ENCODE measurements around the gene LRRC45.
A peak's percentile ranks its signal among the peaks of the same experiment; 100 is the strongest.

Gene LRRC45

GRCh38 chr17:82018989-82019689 lies 4.0 kb upstream of the LRRC45 start:
- DNase-seq (ENCODE audit: low read depth in 1 of 2, low spot score in 1 of 2) = no peak

DNA sequence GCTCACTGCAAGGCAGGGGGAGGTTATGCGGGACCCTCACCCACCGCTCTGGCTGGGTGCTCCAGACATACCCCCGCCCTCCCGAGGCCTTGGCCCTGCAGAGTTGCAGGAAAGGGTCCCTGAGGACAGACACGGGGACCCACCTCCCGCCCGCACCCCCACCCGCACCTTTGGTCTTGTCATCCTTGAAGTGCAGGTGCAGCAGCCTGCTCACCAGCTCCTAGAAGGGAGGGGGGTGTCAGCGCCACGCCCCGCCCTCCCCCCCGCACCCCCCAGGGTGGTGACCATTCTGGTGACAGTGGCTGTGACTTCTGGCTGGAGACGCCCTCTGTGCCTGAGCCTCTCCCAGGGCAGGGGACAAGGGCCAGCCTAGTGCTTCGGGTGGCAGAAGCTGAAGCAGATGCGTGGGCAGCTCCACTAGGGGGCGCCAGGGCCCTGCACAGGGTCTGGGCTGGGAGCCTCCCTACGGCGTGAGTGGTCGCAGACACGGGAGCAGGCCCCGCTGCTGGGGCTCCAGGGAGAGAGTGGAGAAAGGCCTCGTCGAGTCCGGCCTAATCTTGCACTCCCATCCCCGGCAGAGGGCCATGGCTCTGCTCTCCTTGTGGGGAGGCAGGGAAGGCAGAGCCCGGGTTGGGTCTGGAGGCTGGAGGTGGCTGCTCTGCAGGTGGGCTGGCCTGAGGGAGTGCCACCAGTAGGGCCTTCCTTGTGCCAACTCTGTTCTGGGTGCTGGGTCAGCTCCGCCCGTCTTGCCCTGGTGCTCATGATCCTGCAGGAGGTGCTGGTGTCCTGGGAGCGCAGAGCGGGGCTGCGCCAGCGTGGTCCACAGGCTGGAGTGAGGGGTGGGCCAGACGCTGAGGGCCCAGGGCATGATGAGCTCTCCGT lies 3.2 kb upstream of the LRRC45 start:
- peak; percentile 30 to 52 for DNase-seq (ENCODE audit: low read depth in 1 of 2, low spot score in 1 of 2)

DNA sequence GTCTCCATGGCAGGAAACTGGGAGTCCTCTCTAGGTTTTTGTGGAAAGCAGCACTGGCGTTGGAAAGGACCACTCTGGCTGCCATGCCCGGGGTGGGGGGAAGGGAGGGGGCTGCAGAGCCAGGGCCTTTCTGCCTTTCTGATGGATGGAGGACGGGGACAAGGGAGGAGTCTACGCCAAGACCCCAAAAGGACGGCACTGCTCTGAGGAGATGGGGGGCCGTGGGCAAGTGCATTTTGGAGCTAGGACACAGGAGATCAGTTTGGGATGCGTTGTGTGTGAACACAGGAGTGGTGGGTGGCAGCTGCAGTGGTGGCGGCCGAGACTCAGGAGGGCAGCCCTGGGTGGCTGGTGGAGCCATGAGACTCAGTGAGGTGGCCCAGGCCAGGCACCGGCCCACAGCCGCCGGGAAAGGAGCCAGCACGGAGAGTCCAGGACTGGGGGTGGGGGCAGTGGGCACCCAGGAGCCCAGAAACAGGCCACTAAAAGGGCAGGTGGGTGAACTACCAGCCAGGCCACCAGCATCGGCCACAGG lies 2.5 kb upstream of the LRRC45 start:
- DNase-seq (ENCODE audit: low read depth in 1 of 2, low spot score in 1 of 2) = no peak

DNA sequence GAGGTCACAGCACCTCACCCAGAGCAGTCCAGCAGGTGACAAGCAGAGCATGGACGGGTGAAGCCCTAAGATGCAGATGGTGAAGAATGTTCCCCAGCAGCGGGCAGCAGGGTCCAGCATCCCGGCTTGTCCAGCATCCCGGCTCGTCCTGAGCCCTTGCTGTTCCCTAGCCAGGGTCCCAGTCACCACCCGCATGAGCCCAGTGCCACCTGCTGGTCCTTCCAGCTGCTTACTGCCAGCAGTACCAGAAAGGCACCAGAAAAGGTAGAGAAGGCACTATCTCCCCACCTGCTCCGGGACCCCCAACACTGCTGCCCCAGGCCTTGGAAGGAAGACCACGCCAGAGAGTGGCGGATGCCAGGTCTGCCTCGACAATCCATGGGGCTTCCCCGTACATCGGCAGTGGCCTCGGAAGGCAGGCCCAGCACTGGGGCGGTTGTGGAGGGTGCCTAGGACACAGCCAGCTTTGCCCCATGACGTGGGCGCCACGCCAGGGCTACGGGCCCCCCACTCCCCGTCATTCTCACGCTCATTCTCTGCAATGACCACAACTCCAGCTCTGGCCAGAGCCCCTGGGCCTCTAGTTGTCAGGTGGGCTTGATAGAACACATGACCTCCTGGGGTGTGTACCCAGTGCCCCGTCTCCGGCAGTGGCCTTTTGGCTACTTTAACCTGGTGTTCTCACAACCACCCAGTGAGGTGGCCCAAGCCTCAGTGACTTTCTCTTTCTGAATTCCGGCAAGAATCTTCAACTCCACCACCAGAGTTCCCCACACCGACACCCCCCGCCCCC lies 1.8 kb upstream of the LRRC45 start:
- peak in 1 of 2 donors; percentile 26 for DNase-seq (ENCODE audit: low read depth in 1 of 2, low spot score in 1 of 2)

GRCh38 chr17:82021900-82022309 lies 1.2 kb upstream of the LRRC45 start:
- no peak for DNase-seq (ENCODE audit: low read depth in 1 of 2, low spot score in 1 of 2)

- DNase-seq (ENCODE audit: low read depth in 1 of 2, low spot score in 1 of 2) = no peak
Measured at GRCh38 chr17:82022310-82022980, 660 bp upstream of the LRRC45 start, which contains the start of gene CENPX. CENPX (minus strand) TSS chr17:82022878; CDS start chr17:82022861, 17 bp downstream.

DNA sequence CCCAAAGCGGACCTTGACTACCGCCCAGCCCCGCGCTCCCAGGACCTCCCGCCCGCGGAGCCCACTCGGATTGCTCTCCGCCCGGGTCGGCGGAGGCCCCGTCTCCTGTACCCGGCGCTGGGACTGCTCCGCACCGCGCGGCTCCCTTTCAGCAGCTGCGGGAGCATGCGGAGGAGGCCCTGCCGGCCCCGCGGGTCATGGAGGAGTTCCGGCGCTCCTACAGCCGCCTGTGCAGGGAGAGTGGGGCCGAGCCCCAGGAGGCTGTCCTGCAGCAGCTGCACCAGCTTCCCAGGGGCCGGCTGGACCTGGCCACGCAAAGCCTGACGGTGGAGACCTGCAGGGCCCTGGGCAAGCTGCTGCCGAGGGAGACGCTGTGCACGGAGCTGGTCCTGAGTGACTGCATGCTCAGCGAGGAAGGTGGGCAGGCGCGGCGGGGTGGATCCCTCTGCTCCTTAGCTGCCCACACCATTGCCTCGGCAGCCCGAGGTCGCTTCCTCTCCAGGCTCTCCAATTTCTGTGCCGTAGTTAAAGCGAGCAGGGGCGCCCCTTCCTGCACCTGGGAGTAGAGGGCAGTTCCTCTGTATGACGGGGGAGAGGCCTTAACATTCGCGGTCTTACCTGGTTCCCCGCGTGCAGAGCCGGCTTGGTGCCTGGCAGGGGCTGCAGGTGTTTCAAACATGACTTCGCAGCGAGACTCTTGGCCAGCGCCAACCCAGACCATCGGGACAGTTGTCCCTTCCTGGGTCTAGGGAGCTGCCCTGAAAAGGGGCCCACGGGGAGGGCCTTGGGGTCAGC lies 539 bp downstream of the LRRC45 start:
- DNase-seq (ENCODE audit: low read depth in 1 of 2, low spot score in 1 of 2) = peak in 1 of 2 donors; percentile 11

- DNase-seq (ENCODE audit: low read depth in 1 of 2, low spot score in 1 of 2) = no peak
Measured at GRCh38 chr17:82024859-82025258, 1.8 kb downstream of the LRRC45 start.

DNA sequence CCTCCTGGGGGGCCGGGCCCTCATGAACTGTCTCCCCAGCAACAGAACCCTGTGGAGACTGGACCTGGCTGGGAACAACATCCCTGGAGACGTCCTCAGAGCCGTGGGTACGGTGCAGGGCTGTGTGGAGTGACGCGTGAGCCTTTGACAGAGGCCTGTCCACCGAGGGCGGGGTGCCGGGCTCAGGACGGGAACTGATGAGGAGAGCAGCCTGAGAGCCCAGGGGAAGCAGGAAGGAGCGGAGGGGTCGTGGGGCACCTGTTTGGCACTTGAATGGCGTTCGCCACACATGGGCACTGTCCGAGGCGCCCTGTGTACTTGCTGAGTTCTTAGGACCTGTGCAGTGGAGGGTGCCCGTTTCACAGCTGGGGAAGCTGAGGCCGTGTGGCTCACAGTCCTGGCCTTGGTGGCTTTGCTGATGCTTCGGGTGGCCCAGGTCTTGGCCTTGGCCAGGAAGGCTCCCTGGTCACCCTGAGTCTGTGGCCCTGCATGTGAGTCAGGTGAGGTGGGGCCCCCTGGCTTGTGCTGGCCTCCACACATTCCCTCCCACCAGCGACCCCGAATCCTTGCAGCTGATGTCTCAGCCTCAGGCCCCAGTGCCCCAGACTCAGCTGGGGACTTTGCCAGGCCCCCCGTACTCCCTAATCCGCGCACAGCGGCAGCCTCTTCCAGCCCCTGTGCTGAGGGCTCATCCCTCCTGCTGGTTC lies 2.4 kb downstream of the LRRC45 start:
- no peak for DNase-seq (ENCODE audit: low read depth in 1 of 2, low spot score in 1 of 2)

GRCh38 chr17:82028246-82028645 lies 5.1 kb downstream of the LRRC45 start:
- no peak for DNase-seq (ENCODE audit: low read depth in 1 of 2, low spot score in 1 of 2)

- no peak for DNase-seq (ENCODE audit: low read depth in 1 of 2, low spot score in 1 of 2)
Measured at GRCh38 chr17:82028966-82029365, 5.9 kb downstream of the LRRC45 start.

DNA sequence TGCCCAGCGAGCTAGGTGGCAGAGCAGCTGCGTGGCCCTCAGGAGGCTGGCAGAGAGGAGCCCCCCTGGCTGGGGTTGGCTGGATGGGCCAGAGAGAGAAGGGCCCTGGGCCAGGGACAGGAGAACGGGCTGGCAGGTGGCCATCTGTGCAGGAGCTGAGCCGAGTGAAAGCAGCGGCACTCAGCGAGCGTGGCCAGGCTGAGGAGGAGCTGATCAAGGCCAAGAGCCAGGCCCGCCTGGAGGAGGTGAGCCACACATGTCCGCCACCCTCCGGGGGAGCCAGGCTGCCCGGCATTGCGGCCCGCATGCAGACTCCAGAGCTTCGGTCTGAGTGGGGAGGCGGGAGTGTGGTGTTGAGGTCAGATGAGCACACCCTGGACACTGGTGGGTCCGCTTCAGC lies 6.3 kb downstream of the LRRC45 start:
- no peak for DNase-seq (ENCODE audit: low read depth in 1 of 2, low spot score in 1 of 2)

DNA sequence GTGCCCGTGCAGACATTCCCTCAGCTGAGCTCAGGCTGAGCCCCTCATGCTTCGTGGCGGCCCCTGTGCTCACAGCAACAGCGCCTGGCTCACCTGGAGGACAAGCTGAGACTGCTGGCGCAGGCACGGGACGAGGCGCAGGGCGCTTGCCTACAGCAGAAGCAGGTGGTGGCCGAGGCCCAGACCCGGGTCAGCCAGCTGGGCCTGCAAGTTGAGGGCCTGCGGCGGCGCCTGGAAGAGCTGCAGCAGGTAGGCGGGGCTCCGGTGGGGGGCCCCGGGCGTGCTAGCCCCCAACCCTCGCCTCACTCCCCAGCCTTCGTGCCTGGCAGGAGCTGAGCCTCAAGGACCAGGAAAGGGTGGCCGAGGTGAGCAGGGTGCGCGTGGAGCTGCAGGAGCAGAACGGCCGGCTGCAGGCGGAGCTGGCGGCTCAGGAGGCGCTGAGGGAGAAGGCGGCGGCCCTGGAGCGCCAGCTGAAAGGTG lies 6.9 kb downstream of the LRRC45 start:
- no peak for DNase-seq (ENCODE audit: low read depth in 1 of 2, low spot score in 1 of 2)

DNA sequence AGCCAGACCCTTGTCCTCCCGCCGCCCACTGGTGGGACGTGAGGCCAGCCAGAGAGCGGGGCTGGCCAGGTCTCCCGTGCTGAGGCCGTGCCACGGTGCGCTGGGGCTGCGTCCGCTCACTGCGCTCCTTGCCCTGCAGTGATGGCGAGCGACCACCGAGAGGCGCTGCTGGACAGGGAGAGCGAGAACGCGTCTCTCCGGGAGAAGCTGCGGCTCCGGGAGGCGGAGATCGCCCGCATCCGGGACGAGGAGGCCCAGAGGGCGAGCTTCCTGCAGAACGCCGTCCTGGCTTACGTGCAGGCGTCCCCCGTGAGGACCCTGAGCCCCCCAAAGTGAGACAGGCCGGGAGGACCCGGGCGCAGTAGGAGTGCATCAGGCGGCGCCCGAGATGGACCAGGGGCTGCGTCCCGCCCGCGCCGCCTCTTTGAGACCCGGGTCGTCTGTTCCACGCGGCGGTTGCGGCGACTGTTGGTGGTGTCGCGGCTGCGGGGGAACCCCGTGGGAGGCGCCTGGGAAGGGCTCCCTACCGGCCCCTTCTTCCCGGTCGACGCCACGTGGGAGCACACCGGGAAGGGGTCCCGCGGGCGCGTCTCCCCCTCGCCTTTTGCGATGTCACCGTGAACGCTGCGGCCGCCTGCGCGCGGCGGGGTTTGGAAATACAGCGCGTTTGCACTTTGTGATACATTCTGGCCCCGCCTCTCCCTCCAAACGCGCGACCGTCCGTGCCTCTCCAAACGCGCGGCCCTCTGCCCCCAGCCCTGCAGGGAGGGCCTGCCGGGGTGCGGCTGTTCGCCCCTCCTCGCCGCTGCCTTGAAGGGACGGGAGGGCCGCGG lies 7.6 kb downstream of the LRRC45 start:
- DNase-seq (ENCODE audit: low read depth in 1 of 2, low spot score in 1 of 2) = peak; percentile 63 to 72

DNA sequence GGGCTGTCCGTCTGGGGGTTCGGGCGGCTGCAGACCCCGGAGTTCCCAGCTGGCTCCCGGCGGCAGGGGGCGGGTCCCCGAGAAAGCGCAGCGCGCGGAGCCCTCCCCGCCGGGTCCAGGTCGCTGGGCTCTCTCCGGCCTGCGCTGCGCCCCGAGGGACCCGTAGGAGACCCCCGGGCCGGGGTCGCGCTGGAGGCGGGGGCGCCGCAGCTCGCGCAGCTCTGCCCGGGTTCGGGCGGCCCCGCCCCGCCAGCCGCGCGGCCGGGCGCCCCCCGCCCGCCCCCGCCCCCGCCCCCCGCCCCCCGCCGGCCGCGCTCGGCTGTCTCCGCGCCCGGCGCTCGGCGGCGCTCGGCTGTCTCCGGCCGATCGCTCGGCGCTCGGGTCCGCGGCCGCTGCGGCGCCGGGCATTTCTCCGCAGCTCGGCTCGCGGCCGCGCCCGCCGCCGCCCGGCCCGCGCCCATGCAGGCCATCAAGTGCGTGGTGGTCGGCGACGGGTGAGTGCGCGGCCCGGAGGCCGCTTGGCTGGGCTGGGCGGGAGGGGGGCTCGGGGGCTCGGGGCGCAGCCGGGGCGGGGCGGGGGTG lies 8.3 kb downstream of the LRRC45 start, which contains the start of gene RAC3:
TSS of gene RAC3 (plus strand) at position 376 of the 582 bp plus-strand sequence. CDS start at position 460, 84 bp downstream.
- DNase-seq (ENCODE audit: low read depth in 1 of 2, low spot score in 1 of 2) = no peak

GRCh38 chr17:82031885-82032627 lies 9.0 kb downstream of the LRRC45 start:
- no peak for DNase-seq (ENCODE audit: low read depth in 1 of 2, low spot score in 1 of 2)
